ENCODE data around the gene DSTYK.
"Not testable (repeated sequence)": the region's sequence is repeated elsewhere in the genome, so short reads cannot be mapped to it uniquely, and the experiment has no call there.

The DSTYK gene

GRCh38 chr1:205211839-205212536, 486 bp upstream of the DSTYK start:
- DNase-seq = no peak

GRCh38 chr1:205210756-205211168, 740 bp downstream of the DSTYK start:
- no peak for DNase-seq

GRCh38 chr1:205208811-205209210, 2.7 kb downstream of the DSTYK start:
- no peak for DNase-seq

GRCh38 chr1:205205055-205205454, 6.4 kb downstream of the DSTYK start:
- DNase-seq = no peak

GRCh38 chr1:205204552-205204951, 7.0 kb downstream of the DSTYK start:
- DNase-seq = no peak

- no peak for DNase-seq
Observed at GRCh38 chr1:205199931-205200299, 11.6 kb downstream of the DSTYK start.

GRCh38 chr1:205199090-205199930, 12.2 kb downstream of the DSTYK start:
- no peak for DNase-seq

- no peak for DNase-seq
Observed at GRCh38 chr1:205192287-205192686, 19.2 kb downstream of the DSTYK start.

GRCh38 chr1:205191622-205192021, 19.9 kb downstream of the DSTYK start:
- DNase-seq = no peak

GRCh38 chr1:205190845-205191577, 20.5 kb downstream of the DSTYK start:
- no peak for DNase-seq

GRCh38 chr1:205189131-205189530, 22.4 kb downstream of the DSTYK start:
- no peak for DNase-seq

GRCh38 chr1:205188596-205188995, 22.9 kb downstream of the DSTYK start:
- DNase-seq = no peak

- DNase-seq = no peak
Observed at GRCh38 chr1:205188098-205188497, 23.4 kb downstream of the DSTYK start.

GRCh38 chr1:205187420-205187819, 24.1 kb downstream of the DSTYK start:
- no peak for DNase-seq

- DNase-seq = no peak
Observed at GRCh38 chr1:205186191-205186590, 25.3 kb downstream of the DSTYK start.

- DNase-seq = no peak
Observed at GRCh38 chr1:205183676-205184335, 27.7 kb downstream of the DSTYK start.

GRCh38 chr1:205182930-205183329, 28.6 kb downstream of the DSTYK start:
- no peak for DNase-seq

GRCh38 chr1:205180331-205180730, 31.2 kb downstream of the DSTYK start:
- DNase-seq = not testable (repeated sequence)

GRCh38 chr1:205179842-205180241, 31.7 kb downstream of the DSTYK start:
- no peak for DNase-seq

GRCh38 chr1:205172729-205173366, 38.7 kb downstream of the DSTYK start:
- peak; percentile 30 for DNase-seq

GRCh38 chr1:205171369-205171768, 40.1 kb downstream of the DSTYK start:
- no peak for DNase-seq

- no peak for DNase-seq
Observed at GRCh38 chr1:205170532-205171269, 40.8 kb downstream of the DSTYK start.

Data from T1000 (cell line).